Retina (tissue), 1 donor: ENCODE measurements around the gene GADL1.

ENCODE experiments used
- DNase-seq: peaks from one replicate; pipeline ENCODE4 v3.0.0-alpha.2; 2016

GADL1 gene

DNA sequence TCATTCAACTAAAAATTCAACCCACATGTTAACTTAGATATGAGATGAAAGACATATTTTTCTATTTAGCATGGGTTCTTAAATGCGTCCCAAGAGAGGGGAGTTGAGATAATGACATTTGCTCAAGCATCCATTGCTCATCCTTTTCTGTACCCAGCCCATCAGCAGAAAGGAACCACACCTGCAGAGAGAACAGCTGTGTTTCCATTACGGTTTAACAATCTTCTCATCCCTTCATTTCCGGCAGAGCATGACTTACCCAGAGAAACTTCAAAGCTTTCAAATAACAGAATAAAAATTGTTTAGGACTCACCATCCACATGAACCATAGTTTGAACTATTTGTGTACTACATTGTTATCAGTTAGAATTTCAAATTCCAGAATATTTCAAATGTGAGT, 174.9 kb downstream of the GADL1 start:
- DNase-seq, result no peak

DNA sequence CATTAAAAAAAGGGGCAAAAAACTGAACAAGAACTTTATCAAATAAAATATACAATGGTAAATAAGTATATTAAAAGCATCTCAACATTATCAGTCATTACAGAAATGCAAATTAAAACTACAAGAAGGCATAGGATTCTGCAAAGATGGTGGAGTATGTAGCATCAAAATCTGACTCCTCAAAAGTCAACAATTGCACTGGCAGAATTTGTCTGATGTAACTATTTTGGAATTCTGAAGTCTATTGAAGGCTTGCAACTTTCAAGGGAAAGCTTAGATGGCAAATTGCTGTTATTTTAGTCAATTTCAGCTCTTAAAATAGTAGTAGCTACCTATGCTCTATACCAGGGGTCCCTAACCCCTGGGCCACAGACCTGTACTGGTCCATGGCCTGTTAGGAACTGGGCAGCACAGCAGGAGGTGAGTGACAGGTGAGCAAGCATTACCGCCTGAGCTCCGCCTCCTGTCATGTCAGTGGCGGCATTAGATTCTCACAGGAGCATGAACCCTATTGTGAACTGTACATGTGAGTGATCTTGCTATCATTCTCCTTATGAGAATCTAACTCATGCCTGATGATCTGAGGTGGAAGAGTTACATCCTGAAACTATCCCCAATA, 180.5 kb downstream of the GADL1 start:
- no peak for DNase-seq

- no peak for DNase-seq
Measured at GRCh38 chr3:30712991-30713390, 181.5 kb downstream of the GADL1 start.

- DNase-seq, result no peak
Measured at GRCh38 chr3:30711867-30712266, 182.6 kb downstream of the GADL1 start.

DNA sequence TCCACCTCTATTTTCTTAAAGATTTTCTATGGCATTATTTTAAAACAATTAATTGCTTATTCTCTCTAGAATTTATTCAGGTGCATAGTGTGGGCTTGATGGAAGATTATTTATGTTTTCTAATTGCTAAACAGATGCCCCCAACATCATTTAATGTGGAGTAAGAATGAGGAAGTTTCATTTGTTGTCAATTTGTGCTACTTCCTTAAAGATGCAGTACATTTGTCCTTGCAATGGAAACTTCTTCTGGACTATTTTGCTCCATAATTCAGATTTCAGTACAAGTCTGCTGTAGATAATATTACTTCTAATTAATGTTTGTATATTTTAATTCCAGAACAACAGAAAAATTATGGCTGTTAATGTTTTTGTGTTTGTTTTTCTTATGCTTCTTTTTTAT, 183.3 kb downstream of the GADL1 start:
- no peak for DNase-seq

DNA sequence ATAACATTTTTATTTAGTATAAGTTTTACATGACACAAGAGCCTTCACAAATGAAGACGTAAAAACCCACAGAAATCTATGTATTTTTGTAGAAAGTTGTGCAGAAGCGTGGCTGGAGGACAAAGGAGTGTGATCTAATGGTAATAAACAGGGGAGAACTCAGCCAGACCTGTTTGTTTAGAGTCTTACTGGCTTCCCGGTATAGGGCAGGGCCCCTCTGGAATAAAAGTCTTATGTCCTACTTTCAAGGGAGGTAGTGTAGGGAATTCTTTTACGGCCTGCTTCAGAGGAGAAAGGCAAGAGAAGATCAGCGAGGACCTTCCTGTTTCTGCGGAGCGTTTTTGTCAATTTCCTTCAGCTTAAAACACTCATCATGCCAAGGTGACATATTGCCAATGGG, 184.4 kb downstream of the GADL1 start:
- DNase-seq, result no peak

- no peak for DNase-seq
Measured at GRCh38 chr3:30708472-30708871, 186.0 kb downstream of the GADL1 start.

DNA sequence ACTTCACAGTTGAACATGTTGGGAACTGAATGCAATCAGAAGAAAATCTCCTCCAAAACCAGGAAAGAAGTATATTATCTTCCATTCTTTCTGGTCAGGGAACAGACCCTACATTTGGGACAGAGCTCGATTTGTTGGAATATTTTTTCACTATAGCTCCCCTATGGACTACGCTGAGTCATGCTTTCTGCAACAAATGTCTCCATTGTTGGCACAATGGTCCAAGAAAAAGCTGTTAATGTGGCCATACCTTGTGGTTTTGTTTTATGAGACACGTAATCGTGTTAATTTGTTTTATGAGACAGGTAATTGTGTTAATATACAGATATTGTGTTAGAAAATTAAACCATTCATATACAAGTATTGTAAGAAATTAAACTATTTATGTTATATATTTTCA, 186.6 kb downstream of the GADL1 start:
- DNase-seq, result no peak

DNA sequence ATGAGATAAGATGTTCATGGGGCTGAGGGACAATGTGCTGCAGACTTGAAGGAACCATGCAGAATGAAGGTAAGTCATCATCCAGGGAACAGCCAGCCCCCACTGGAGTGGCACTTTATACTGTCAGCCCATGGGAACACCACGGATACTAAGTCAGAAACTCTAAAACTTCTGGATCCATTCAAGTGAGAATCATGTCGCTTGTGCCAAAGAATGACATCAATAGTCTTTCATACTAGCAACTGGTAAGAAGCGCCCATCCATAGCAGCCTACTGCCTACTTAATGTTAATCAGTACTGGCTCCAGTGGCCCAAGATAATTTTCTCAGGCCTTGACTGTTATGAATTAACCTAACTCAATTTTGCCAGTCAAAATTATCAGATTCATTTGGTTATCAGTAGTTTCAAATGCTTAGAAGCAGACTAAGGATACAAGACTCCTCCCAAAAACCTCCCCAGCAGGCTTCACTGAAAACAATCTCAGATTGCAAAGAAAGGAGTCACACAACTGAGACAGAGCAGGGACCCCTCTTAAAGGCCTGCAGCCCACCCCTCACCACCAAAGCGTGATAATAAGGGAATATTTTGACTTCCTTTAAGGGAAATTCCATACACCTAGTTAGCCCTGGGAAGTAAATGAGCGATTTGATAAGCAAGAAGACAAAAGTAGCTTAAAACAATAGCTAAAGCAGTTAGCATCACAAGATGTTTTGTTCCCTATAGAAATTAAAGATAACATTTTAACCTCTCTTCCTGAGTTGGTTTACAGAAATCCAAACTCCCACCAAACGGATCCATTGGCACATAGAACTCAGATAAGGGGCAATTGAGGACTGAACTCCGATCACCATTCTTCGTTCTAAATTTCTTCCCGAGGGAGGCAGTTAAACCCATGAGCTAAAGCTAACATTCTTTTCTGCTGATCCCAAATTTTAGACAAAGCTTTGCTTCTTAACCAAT, 189.2 kb downstream of the GADL1 start:
- DNase-seq, result no peak

- DNase-seq, result no peak
Measured at GRCh38 chr3:30702828-30703397, 191.5 kb downstream of the GADL1 start.

- no peak for DNase-seq
Measured at GRCh38 chr3:30702038-30702827, 192.2 kb downstream of the GADL1 start.

GRCh38 chr3:30700702-30701321, 193.6 kb downstream of the GADL1 start:
- DNase-seq, result no peak

DNA sequence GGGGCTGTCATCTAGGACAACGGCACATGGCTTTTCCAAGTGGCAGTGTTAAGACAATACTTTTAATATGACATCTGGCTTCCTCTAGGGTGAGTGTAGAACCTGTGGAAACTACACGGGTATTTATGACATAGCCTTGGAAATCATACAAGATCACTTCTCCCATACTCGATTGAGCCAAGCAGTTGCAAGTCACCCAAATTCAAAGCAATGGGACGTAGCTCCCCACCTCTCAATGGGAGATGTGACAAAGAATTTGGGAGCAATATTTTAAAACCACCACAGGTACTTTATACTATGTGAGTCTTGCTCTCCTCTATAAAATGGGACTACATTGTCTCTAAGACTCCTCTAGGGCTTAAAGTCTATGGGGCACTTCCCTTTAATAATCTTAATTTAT, 194.5 kb downstream of the GADL1 start:
- no peak for DNase-seq

GRCh38 chr3:30698549-30698948, 195.9 kb downstream of the GADL1 start:
- DNase-seq, result no peak

DNA sequence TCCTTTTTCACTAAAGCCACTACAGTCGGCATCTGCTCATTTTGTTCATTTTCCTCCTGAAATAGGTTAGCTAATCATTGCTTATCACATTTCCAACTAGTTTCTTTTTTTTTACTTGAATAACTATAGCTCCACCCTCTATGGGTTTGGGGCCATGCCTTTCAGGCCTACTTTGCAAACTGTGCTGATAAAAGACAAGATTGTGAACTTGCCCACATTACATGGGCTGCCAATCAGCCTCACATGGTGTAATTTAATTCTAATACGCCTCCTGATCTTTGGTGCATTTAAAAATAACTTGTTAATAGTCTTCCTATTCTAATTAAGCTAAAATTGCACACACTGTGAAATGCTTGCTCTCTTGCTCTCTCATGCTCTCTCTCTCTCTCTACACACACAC, 197.6 kb downstream of the GADL1 start:
- DNase-seq, result no peak

- DNase-seq, result no peak
Measured at GRCh38 chr3:30696403-30696819, 198.1 kb downstream of the GADL1 start.

GRCh38 chr3:30695302-30696061, 199.0 kb downstream of the GADL1 start:
- no peak for DNase-seq

DNA sequence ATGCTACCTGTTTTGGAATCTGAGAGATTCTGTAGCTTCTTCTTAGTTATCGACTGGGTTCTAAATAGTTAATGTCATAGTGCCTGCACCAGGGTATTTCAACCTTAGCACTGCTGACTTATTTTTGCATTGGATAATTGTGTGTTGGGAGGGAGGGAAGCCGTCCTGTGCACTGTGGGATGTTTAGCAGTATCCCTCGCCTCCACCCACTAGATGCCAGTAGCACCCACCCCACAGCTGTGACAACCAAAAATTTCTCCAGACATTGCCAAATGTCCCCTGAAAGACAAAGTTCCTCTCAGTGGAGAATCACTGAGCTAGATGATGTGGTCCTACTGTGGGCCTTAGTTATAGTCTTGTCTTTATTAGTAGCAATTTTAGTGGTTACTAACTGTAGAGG, 199.8 kb downstream of the GADL1 start:
- DNase-seq, result no peak

GRCh38 chr3:30694148-30694547, 200.3 kb downstream of the GADL1 start:
- no peak for DNase-seq

DNA sequence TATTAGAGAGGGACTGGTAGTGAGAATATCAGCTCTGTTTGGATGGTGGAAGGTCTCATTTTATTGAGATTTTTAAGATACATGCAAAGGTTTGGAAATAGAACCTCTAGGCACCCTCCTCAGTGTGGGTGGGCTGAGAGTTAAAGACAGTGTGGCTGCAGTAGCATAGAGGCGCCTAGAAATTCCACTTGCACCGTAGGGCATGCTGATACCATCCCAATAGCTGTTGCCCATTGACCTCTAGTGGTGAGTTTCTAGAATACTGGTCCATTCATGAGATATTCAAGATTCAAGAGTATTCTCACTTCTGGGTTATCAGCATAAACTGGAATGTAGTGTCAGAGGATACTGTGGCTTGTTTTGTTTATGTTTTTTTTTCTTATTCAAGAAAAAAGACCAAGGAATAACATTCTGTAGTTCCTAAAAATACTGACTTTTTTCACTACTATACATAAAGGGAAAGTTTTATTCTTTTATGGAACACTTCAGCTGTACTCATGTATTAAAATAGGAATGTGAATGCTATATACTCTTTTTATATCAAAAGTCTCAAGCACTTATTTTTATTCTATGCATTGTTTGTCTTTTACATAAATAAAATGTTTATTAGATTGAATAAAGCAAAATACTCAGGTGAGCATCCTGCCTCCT, 200.9 kb downstream of the GADL1 start:
- peak; percentile 47 for DNase-seq

- DNase-seq, result no peak
Measured at GRCh38 chr3:30692498-30693130, 201.8 kb downstream of the GADL1 start.
